Cortex of kidney (tissue), 1 donor: ENCODE data around the gene MBNL1.
"Not testable (repeated sequence)": the region's sequence is repeated elsewhere in the genome, so short reads cannot be mapped to it uniquely, and the experiment has no call there.

Experiments
- DNase-seq: peaks from one replicate; lab custom pipeline; 2025; lab: John Stamatoyannopoulos, UW

Gene MBNL1

DNA sequence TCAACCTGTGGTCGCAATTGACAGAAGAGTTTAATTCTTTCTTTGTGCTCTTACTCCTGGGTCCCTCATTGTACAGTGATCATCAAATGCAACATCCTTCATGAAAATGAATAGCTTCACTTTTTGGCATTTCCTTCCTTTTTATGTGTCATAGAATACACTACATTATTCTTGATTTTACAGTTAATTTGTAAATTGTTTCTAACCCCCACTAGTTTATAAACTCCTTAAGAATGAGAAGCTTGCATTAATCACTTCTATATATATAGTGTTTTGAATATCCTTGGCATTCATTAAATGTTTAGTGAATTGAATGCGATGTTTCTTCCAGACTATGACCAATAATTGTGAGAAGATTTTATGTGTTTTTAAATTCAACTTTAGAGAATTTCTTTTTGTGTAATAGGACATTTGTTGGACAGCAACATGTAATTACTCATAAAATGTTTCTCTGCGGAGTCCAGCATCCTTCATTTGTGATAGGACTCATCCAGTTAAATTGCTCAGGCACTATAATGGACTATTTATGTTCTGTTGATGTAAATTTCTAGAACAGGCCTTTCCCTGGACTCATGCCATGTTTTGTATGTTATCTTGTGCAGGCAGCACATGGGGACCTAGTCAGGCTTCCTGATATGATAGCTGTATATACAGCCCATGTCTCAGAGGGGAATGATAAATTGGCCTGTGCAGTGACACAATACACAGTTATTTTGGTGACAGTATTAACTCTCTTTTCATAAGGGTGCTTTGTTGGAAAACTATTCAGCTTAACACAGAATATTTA is 51.3 kb downstream of the MBNL1 start:
- DNase-seq = no peak

DNA sequence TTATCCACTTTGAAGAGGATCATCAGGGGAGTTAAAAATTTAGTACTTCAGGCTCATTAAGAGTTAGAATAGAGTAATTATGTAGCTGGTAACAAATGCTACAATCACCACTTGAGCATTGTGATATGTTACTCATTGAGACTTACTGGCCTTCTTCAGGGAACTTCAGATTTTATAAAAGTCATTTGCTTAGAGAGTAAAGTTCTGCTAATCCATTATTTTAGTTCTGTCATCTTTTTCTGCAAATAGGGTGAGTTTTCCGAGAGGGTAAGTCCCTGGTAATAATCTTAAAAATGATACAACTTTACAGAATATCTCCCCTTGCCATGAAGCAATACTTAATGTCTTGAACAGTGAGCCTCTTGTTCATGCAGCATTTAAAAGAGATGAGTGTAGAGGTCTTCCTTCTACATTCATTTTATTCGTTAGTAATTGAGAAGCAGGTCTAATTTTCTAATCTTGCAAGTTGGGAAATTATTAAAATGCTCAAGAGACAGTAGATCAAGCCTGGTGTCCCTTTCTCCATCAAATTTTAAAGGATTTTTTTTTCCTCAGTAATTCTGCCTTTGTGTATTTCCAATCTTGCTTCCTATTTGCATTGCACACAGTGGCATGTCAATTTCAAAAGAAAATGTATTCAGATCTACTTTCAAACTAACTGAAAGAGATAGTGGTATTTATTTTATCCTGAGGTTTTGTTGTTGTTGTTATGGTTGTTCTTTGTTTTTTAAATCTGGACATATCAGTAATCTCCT is 52.6 kb downstream of the MBNL1 start:
- DNase-seq = no peak

DNA sequence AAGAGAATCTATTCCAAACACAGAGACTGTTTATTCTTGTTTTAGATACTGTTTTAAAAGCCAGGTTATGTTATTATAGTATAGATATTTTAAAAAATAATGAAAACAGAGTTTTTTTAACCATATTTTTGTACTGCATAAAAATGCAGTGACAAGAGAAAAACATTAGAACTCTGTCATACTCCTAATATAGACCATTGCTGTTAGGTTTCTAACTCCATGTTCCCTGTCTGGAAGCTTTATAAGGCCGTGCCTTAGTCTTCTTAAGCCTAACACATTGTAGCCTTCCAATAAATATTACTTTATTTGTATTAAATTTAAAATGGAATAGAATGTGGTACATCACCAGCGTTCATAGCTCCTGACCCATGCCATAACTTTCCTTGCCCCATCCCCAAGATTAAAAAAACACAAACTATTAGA is 53.2 kb downstream of the MBNL1 start:
- no peak for DNase-seq

DNA sequence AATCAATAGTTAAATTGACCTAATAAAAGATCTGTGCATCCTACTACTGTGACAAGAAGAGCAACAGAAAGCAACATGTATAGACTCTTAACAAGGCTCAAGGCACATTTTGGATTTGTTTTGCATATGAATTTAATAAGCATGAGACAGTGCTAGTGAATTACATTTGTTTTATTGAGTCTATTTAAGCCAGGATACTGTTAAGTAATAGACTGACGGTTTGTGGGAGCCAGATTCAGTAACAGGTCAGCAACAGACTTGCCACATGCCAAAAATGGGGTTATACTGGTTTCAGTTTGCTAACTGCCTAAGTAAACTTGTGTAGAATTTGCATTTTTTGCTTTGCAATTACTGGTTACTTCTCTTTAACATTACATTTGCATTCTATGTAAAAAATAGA is 54.0 kb downstream of the MBNL1 start:
- no peak for DNase-seq

DNA sequence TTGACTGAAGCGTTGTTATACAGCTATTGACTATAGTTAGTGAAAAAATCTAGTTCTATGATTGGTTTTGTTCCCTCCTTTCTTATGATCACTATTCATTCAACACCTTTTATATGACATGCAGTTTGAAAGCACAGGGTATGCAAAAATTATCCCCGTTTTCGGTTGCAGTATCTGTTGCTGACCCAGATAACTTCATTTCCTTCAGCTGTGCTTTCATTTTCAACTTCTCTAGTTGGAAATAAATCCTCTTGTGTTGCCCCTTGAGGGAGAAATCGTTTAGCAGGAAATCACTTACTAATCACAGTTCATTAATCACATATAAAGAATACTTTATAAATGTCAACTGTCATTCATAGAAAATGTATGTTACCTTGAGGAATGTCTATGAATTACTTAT is 55.1 kb downstream of the MBNL1 start:
- DNase-seq = no peak

DNA sequence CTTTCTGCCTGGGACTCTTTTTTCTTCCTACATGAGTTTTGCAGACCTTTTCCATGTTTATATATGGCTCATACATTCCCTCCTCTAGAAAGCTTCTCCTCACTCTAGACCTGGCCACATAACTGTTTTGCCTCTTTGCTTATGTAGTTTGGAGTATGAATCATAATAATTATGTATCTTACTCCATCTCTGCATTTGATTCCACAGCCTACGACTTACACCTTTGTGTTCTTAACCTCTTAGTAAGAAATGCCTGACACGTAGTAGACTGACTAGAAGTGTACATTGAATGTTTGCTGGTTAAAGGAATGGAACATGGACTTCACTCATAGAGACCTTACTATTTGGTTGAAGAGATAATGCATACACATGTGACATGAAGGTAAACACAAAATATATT is 56.4 kb downstream of the MBNL1 start:
- DNase-seq = no peak

DNA sequence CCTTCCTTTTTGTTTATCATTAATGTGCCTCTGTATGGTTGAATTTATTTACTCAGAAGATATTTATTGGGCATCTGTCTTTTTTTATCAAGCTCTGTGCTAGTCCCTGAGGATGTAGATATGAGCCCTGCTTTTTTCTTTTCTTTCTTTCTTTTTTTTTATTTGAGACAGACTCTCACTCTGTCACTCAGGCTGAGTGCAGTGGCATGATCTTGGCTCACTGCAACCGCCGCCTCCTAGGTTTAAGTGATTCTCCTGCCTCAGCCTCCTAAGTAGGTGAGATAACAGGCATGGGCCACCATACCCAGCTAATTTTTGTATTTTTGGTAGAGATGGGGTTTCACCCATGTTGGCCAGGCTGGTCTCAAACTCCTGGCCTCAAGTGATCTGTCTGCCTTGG is 58.5 kb downstream of the MBNL1 start:
- no peak for DNase-seq

DNA sequence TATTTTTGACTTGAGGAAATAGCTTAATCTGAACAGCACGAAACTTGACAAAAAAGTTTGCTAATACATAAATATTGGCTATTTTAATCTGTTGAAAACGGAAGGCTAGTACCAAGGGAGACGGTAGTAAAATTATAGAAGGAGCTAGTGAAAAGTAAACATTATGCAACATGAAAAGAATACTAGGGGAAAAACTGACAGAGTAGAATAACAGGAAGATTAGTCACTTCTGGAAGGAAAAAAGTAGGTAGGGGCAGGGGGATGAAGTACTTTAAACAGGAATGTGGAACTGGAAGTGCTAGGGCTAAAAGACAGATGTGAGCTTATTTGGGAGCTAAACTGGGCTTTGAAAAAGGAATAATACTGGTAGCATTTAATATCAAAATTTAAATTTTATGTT is 60.1 kb downstream of the MBNL1 start:
- DNase-seq = no peak

DNA sequence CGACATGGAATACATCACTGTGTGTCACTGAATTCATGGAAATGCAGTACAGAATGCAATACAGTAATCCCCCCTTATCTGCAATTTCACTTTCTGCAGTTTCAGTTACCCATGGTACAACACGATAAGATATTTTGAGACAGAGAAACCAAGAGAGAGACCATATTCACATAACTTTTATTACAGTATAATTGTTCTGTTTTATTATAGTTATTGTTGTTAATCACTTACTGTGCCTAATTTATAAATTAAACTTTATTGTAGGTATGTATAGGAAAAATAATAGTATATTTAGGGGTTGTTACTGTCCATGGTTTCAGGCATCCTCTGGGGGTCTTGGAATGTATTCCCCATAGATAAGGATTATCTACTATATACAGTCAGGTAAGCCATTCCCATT is 61.8 kb downstream of the MBNL1 start:
- no peak for DNase-seq

DNA sequence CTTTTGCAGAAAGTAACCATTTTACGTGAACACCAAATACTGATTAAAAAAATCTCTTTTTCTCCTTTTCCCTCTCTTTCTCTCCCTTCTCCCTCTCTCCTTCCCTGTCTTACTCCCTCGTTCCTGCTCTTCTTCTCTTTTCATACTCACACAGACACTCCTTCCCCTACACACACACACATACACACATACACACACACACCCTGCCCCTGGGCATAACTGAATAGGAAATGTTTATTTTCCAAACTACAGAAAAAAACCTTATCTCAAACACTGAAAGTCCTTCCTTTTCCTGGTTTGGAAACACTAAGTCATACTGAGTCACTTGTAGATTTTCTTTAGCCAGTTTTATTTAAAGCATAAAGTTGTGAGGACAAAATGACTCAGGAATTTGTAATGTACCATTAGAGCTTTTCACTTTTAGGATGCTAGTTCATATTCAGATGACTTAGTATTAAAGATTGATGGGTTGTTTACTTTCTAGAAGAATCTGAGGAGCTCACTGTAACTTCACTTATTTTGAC is 62.4 kb downstream of the MBNL1 start:
- no peak for DNase-seq

DNA sequence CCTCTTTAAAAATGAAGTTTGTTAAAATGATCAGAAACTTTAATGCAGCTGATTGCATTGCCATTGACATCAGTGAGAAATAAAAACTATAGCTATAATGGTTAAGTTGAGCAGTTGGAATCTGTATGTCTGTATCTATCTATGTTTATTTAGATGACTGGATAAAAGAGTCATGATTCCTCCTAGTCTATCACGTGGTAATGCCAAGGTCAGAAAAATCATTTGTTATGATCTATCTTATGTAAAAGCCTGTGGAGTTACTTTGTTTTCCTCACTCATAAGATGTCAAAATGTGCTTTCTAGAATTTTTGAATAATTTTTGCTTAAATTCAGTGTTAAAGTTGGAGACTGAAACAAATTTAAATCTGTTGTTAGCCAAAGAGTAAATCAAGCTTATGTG is 63.3 kb downstream of the MBNL1 start:
- DNase-seq = no peak

DNA sequence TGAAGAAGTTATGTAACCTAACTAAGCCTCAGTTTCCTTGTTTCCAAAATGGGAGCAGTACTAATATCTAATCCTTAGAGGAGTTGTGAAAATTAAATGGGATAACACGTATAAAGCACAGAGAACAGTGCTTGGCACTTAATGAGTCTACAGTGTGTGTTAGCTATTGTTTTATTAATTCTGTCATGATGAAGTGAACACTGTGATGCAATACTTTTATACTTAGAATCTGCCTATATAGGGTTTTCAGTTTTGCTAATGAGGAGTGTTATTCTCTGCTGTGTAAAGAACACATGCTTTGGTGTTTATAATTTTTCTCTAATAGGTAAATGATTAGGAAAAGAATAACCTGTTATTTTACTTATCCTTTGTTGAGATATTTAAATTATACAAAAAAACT is 65.2 kb downstream of the MBNL1 start:
- no peak for DNase-seq

DNA sequence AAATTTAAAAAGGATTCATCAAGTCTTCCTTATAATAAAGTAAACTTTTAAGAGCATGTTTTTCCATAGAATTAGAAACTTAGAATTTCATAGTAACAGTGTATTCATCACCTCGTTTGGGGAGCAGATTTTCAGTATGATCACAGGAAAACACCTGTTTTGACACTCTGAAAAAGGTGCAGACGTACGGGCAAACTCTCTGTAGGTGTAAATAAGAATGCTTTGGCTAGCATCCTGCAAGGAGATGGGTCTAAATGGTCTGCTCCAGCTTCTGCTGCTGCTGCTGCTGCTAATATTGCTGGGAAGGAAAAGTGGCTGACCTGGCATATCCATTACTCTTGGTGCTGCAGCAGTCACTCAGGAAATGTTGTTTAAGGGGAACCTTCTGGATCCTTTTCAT is 66.0 kb downstream of the MBNL1 start:
- no peak for DNase-seq

DNA sequence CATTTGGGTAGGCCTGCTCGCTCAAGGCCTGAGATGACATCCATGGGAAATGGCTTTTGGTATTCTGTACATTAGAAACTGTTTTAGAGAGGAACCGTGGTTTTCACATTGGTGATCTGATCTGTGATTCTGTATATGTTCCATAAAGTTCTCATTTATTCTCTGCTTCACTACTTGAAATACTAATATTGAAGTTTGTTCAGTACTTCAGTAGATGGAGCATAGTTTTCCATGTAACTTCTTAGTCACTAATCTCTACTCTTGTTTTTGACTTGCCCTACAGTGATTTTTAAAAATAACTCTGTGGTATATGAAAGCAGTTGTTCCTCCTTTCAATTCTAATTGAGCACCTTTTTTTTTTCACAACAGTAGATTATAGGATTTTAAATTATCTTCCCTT is 66.5 kb downstream of the MBNL1 start:
- no peak for DNase-seq

DNA sequence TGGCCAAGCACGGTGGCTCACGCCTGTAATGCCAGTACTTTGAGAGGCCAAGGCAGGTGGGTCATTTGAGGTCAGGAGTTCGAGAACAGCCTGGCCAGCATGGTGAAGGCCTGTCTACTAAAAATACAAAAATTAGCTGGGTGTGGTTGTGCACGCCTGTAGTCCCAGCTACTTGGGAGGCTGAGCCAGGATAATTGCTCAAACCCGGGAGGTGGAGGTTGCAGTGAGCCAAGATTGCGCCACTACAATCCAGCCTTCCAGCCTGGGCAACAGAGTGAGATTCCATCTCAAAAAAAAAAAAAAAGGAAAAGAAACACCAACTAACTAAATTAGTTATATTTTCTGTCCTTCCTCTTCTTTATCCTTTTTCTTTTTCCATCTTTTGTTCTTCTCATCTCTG is 68.6 kb downstream of the MBNL1 start:
- not testable (repeated sequence) for DNase-seq

DNA sequence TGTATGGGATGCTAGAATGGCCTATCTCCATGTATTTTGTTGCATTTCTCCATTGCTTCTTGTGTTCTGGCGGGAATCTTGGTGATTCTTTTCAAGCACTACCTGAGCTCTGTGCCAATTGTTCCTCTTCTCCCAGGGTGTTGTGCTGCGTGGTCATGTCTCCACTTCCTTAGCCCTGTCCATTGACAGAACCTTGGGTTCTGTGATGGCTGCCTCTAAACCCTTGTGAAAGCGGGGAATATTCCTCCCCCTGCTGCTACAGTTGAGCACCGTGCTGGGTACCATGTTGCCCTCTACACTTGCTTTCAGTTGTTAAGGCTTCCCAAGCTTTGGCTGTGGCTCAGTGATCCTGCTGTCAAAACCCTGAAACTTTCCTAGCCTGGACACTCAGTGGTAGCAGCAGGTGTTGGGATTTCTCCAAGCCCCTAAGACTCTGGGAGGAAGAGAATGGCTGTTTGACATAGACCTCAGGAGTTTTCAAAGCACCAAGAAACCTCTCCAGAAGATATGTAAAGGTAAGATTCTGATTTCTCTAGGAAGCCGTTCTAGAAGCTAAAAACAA is 69.5 kb downstream of the MBNL1 start:
- DNase-seq = no peak

DNA sequence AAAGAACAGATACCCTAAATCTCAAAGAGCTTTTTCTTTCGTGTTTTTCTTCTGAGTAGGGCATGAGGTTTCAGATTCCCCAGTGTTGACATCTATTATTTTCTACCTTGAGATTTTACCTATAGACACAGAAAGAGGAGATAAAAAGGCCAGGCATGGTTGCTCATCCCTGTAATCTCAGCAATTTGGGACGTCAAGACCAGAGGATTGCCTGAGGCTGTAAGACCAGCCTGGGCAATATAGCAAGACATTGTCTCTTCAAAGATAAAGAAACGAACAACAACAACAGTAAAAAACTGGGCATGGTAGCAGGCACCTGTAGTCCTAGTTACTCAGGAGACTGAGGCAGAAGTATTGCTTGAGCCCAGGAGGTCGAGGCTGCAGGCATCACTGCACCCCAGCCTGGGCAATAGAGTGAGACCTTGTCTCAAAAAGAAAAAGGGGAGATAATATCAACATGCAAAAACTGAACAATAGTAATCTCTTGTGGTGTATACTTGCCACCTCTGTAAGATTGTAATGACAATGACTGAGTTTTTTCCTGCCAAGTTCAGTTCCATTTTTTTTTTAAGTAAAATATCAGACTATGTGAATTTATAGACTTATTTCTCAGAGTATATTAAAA is 71.3 kb downstream of the MBNL1 start:
- DNase-seq = no peak

DNA sequence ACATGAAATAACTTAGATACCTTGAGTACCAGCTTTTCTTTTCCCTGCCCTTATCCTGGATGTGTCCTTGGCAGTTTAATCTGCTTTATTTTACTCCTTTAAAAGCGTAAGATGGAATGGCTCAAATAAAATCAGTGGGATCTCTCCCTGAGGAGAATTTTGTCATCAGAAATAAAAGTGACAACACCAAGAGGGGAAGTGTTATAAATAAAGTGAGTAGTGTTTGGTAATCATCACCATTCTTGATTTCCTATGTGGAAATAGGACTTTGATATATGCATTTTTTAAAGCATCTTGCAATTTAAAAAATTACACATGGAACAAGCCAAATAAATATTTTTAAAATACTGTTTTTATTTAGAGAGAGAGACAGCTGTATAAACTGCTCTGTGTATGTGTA is 76.5 kb downstream of the MBNL1 start:
- DNase-seq = no peak

DNA sequence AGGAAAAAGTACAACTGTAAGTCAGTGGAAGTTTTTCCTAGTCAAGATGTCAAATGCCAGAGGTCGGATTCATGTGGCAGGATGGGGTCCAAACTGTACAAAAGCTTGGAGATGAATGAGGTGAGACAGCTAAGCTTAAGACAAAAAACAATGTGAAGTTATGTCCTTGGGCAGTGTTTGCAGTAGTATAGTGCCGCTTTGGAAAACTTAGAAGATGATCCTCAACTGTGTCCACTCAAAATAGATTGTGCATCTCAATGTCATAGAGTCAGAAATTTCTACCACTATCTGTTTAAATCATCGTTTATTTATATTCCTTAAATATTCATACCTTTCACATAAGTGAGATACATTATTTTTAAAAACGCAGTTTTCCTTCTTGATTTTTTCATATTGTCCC is 77.3 kb downstream of the MBNL1 start:
- DNase-seq = no peak

DNA sequence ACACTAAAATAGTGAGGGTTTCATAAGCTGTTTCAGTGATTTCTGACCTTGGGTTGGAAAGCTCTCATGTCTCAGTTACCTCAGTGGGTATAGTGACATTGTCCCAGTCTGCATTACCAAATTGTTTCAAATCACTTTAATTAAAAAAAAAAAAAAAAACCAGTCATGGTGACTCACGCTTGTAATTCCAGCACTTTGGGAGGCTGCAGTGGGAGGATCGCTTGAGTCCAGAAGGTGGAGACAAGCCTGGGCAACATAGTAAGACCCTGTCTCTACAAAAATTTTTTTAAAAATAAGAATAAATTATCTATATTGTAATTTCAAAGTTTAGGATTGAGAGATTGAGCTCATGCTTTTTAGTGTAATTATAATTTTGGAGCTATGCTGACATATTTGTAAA is 78.0 kb downstream of the MBNL1 start:
- DNase-seq = no peak

DNA sequence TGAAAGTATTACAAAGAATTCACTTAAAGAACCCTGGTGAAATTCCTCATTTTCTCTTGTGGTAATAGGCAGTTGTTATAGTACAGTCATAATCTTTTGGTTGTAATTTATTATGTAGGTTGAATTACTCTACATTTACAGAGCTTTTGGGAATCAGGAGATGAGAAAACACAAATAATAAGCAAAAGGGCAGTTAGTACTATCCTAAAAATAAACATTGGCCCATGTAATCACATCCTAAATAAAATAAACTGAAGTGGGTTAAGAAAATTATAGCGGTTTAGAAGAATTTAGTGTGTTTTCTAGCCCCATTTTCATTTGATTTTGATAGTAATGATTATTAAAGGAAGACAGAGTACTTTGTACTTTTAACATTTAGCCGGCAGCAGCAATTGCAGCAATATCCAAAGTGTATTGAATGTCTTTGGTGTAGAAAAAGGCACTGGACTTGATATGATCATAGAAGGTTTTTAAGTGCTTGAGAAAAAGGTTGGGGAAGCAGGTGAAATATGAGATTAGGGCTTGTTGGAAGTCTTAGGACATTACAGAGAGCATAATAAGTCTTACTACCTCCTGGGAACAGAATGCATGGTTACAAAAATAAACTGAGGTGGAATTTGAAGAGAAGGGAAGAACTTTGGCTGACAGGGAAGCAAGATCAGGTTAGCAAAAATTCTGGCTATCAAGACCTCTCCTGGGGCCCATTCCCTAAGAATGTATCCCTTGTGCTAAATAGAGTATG is 79.9 kb downstream of the MBNL1 start:
- no peak for DNase-seq

DNA sequence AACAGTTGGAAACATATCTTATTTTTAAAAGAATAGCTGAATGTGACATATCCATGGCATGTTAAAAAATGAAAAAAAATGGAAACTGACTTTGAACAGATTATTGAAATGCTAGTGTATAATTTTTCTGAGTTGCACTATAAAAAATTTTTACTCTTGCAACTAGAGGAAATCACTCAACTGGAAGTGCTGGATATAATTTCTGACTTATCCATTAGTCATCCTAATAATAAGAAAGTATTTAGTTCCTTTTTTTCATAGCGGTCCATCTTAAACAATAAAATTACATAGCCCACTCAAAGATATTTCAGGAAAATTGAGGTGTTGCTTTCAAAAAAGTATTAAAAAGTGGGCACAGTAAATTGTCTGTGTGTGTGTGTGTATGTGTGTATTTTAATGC is 80.7 kb downstream of the MBNL1 start:
- no peak for DNase-seq
